ENCODE data around the gene NMRK2. TPM values are rescaled to one million over a fixed set of nuclear protein-coding genes. Genes with fewer than 3 reads are reported as not detected.

Gene NMRK2
- total RNA-seq, 4 donors from 2014 or later, result not detected

- TF ChIP-seq CTCF (IDR thresholded peaks at IDR 0.05; ENCODE audit: low read depth), result no peak
Measured at GRCh38 chr19:3975637-3976087, 42.8 kb downstream of the NMRK2 start.

DNA sequence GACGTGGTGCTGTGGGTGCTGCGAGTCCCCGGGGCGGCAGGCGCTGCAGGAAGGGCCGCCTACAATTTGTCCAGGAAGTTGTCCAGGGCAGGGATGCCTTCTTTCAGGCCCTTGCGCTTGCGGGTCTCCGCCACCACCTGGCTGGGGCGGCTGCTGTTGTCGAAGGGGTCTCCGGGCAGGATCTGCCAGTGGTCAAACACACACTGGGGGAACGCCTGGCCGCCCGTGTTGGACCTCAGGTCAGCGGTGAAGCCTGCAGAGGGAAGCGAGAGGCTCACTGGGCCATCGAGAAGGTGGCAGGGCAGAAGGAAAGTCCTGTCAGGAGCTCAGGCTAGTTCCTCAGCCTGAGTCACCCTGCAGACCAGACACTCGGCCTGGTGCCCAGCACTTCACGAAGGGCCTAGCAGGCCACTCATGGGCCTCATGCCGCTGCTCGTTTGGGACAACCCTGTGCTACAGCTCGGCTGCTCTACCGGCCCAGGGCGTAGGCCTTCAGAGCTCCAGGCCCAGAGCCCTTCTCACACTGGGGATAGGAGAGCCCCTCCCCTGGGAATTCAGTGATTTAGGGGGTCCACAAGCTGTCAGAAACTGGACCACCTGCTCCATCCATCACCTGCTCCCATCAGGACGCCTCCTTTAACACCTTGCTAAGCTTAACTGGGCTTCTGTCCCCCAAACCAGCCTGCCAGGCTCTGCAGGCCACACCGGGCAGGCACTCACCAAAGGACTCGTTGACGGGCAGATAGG, 43.8 kb downstream of the NMRK2 start:
- no peak for TF ChIP-seq CTCF (IDR thresholded peaks at IDR 0.05; ENCODE audit: low read depth)

DNA sequence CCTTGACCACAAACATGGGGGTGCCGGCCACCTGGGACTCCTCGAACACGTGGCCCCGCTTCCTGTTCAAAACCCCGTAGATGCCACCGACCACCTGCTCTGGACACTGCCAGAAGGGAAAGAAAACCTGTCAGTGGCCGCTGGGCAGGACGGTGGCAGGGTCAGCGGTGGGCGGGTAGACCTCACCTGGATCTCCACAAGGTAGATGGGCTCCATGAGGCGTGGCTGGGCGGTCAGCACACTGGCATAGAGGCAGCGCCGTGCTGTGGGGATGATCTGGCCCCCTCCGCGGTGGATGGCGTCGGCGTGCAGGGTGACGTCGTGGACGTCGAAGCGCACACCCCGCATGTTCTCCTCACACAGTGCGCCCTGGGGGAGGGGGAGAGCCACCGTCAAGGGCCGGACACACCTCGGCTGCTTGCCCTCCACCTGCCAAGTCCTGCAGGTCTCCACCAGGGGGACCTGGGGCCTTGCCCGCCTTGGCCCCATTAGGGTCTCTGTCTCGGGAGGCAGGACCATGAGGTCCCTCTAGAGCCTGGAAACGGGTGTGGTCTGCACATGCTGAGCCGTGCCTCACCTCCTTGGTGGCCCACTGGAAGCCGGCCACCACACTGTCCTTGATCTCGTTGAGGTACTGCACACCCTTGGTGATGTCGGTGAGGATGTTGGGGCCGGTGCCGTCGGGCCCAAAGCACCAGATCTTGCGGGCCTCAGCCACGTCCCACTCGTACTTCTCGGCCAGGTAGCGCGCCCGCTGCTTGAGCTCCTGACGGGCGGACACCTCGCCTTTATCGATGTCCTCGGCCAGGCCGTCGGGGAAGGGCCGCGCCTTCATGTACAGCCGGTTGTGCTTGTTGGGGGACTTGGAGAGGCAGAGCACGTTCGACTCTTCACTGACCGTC, 44.6 kb downstream of the NMRK2 start:
- no peak for TF ChIP-seq CTCF (IDR thresholded peaks at IDR 0.05; ENCODE audit: low read depth)

- TF ChIP-seq CTCF (IDR thresholded peaks at IDR 0.05; ENCODE audit: low read depth), result no peak
Measured at GRCh38 chr19:3978145-3978544, 45.3 kb downstream of the NMRK2 start.

GRCh38 chr19:3979289-3979673, 46.4 kb downstream of the NMRK2 start:
- no peak for TF ChIP-seq CTCF (IDR thresholded peaks at IDR 0.05; ENCODE audit: low read depth)

DNA sequence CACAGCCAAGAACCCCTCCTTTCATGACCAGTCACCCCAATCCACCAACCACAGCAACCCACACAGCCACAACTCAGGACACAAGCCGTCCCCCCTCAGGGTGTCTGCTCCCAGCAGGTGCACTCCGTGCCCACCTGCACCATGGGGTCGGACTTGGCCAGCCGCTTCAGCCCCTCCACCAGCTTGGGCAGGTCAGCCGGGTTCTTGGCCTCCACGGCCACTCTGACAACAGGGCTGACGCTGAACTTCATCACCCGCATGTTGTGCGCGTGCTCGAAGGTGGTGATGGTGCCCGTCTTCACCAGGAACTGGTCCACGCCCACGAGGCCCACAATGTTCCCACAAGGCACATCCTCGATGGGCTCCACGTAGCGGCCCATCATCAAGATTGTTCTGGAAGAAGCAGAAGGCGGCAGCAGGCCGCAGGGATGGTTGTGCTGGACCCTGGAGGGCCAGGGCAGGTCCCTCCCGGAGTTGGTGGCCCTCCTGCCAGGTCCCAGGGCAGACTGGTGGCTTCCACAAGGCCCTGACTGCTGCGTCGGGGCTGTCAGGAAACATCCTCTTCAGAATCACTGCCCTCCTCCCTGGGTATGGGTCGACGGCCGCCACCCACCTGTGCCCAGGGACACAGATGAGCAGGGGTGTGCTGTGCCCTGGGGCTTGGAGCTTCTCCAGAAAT, 46.9 kb downstream of the NMRK2 start:
- no peak for TF ChIP-seq CTCF (IDR thresholded peaks at IDR 0.05; ENCODE audit: low read depth)
